IMR-90 (cell line): ENCODE results near the gene PDE4B. TPM values are rescaled to one million over a fixed set of nuclear protein-coding genes. Genes with fewer than 3 reads are reported as not detected.

Experiments used
- ATAC-seq: fragments of 200-7000 bp; cut with Tn5 transposase; 2 replicates; pipeline ENCODE4 v1.9.1; 2020; ENCODE audit warnings: low read depth, mild to moderate bottlenecking, moderate library complexity
- BruUV-seq: library from RNA; stranded (reverse); fragments of 400-500 nt; replicated peaks from 2 replicates; lab custom pipeline; 2021; lab: Mats Ljungman, UMichigan
- CTCF ChIA-PET: fragments of 300-600 bp; formaldehyde crosslinking; extraction: SDS; loops from one replicate; lab custom pipeline; 2021; ENCODE audit warnings: antibody characterized with exemption; lab: Yijun Ruan, JAX
- POLR2A ChIA-PET: fragments of 300-600 bp; sonication (Branson Sonifier 250); formaldehyde crosslinking; loops from one replicate; lab custom pipeline; 2022; ENCODE audit warnings: antibody characterized with exemption; ENCODE audit not compliant: unreplicated experiment; lab: Charles Lee
- DNase-seq: peaks from one replicate; pipeline ENCODE4 v3.0.0; 2013
- H2AFZ ChIP-seq: replicated peaks from 2 replicates; pipeline ENCODE3; 2013; ENCODE audit warnings: low read length, mild to moderate bottlenecking; ENCODE audit not compliant: poor library complexity
- H2AK5ac ChIP-seq: 2 replicates; pipeline ENCODE4 v1.6.1; 2013; ENCODE audit warnings: low read depth, low read length, inconsistent platforms
- H2AK9ac ChIP-seq: replicated peaks from 2 replicates; pipeline ENCODE3; 2013; ENCODE audit warnings: mild to moderate bottlenecking, low read depth, low read length, moderate library complexity; ENCODE audit not compliant: poor library complexity
- H2BK120ac ChIP-seq: 2 replicates; pipeline ENCODE4 v1.6.1; 2013; ENCODE audit warnings: low read depth, low read length, inconsistent platforms
- H2BK15ac ChIP-seq: 3 replicates; pipeline ENCODE4 v1.6.1; 2013; ENCODE audit warnings: low read depth, low read length, inconsistent platforms
- H2BK20ac ChIP-seq: 2 replicates; pipeline ENCODE4 v1.6.1; 2013; ENCODE audit warnings: low read depth, mild to moderate bottlenecking, inconsistent platforms, low read length, moderate library complexity
- H2BK5ac ChIP-seq: 2 replicates; pipeline ENCODE4 v1.6.1; 2013; ENCODE audit warnings: mild to moderate bottlenecking, low read depth, low read length, inconsistent platforms; ENCODE audit not compliant: poor library complexity, severe bottlenecking
- H3K14ac ChIP-seq: replicated peaks from 2 replicates; pipeline ENCODE4 v1.6.1; 2013; ENCODE audit warnings: low read depth, low read length, inconsistent platforms
- H3K18ac ChIP-seq: 2 replicates; pipeline ENCODE4 v1.6.1; 2013; ENCODE audit warnings: low read depth, low read length, control low read depth
- H3K23ac ChIP-seq: 2 replicates; pipeline ENCODE4 v1.6.1; 2013; ENCODE audit warnings: low read depth, low read length, inconsistent platforms
- H3K27ac ChIP-seq: 2 replicates; pipeline ENCODE4 v1.5.1; 2013; ENCODE audit warnings: mild to moderate bottlenecking, control low read depth, low read length; ENCODE audit not compliant: insufficient read depth
- H3K27me3 ChIP-seq: 2 replicates; pipeline ENCODE4 v1.6.1; 2013; ENCODE audit warnings: low read length; ENCODE audit not compliant: control insufficient read depth, insufficient read depth
- H3K36me3 ChIP-seq: 2 replicates; pipeline ENCODE4 v1.6.1; 2013; ENCODE audit warnings: low read length, mixed read lengths; ENCODE audit not compliant: control insufficient read depth, insufficient read depth
- H3K4ac ChIP-seq: 2 replicates; pipeline ENCODE4 v1.6.1; 2013; ENCODE audit warnings: low read depth, low read length, inconsistent platforms
- H3K4me1 ChIP-seq: 2 replicates; pipeline ENCODE4 v1.6.1; 2013; ENCODE audit warnings: low read length, mixed read lengths; ENCODE audit not compliant: control insufficient read depth, insufficient read depth
- H3K4me2 ChIP-seq: 2 replicates; pipeline ENCODE4 v1.6.1; 2013; ENCODE audit warnings: low read depth, mild to moderate bottlenecking, control low read depth, low read length, moderate library complexity
- H3K4me3 ChIP-seq: 2 replicates; pipeline ENCODE4 v1.5.1; 2013; ENCODE audit warnings: low read depth, mild to moderate bottlenecking, control low read depth, low read length, moderate library complexity; ENCODE audit not compliant: insufficient read depth
- H3K56ac ChIP-seq: 2 replicates; pipeline ENCODE4 v1.6.1; 2013; ENCODE audit warnings: low read length, inconsistent platforms; ENCODE audit not compliant: insufficient read depth; ENCODE audit errors: extremely low read depth
- H3K79me1 ChIP-seq, 2 experiments: 2 replicates each; pipeline ENCODE4 v1.6.1; 2013; ENCODE audit warnings: low read length in 2 of 2, inconsistent platforms in 1 of 2, low read depth in 1 of 2
- H3K9ac ChIP-seq: 2 replicates; pipeline ENCODE4 v1.6.1; 2013; ENCODE audit warnings: low read depth, low read length, control low read depth
- H3K9me1 ChIP-seq: 2 replicates; pipeline ENCODE4 v1.6.1; 2013; ENCODE audit warnings: low read length, inconsistent platforms; ENCODE audit not compliant: insufficient read depth
- H3K9me3 ChIP-seq: 2 replicates; pipeline ENCODE4 v1.6.1; 2013; ENCODE audit warnings: low read length; ENCODE audit not compliant: control insufficient read depth, insufficient read depth
- H4K20me1 ChIP-seq: 2 replicates; pipeline ENCODE4 v1.6.1; 2013; ENCODE audit warnings: low read length, inconsistent platforms; ENCODE audit not compliant: insufficient read depth
- H4K5ac ChIP-seq: 2 replicates; pipeline ENCODE4 v1.6.1; 2013; ENCODE audit warnings: mild to moderate bottlenecking, low read depth, low read length, control low read depth
- H4K8ac ChIP-seq, 2 experiments: 2 replicates each; pipeline ENCODE4 v1.6.1; 2013; ENCODE audit warnings: low read depth in 2 of 2, low read length in 2 of 2, control low read depth in 1 of 2, inconsistent platforms in 1 of 2
- H4K91ac ChIP-seq: 2 replicates; pipeline ENCODE4 v1.6.1; 2013; ENCODE audit warnings: low read depth, low read length, inconsistent platforms; ENCODE audit not compliant: insufficient read depth
- POLR2A ChIP-seq: IDR thresholded peaks from 2 replicates; pipeline ENCODE4 v1.6.1; 2012; ENCODE audit warnings: mild to moderate bottlenecking, low read depth, low read length
- WGBS, 2 experiments: methylation state at CpG; one replicate each; pipeline versions ENCODE4 v1.1.5 to v1.1.7; 2013; ENCODE audit warnings: missing lambda C conversion rate in 2 of 2; ENCODE audit not compliant: insufficient read length in 1 of 2; ENCODE audit errors: extremely low coverage in 2 of 2; 5-methylcytosine and 5-hydroxymethylcytosine counted together
- dilution Hi-C: fragments of 300-500 bp; cut with HindIII; formaldehyde crosslinking; loops from one replicate; pipeline ENCODE4 v1.14.3; 2018; ENCODE audit warnings: low sequenced_read_pairs; ENCODE audit not compliant: unreplicated experiment
- in situ Hi-C: fragments of 300-500 bp; cut with MboI; formaldehyde crosslinking; loops from 3 replicates; pipeline ENCODE4 v1.14.3; 2019; ENCODE audit warnings: low sequenced_read_pairs, inconsistent platforms, mixed read lengths
- intact Hi-C: fragments of 100-400 bp; cut with micrococcal nuclease; formaldehyde crosslinking; loops from 2 replicates; pipeline ENCODE4 v1.10.0; 2022
- polyA plus RNA-seq, 3 experiments: library from polyadenylated mRNA; depleted of rRNA; stranded (reverse); fragments of >200 nt; gene quantifications; 2 replicates each; pipeline ENCODE4 v1.2.3, GENCODE V29; 2012; ENCODE audit warnings: low replicate concordance in 1 of 3
- total RNA-seq: library from RNA; depleted of rRNA; stranded (reverse); fragments of >200 nt; gene quantifications from 2 replicates; pipeline ENCODE4 v1.2.3, GENCODE V29; 2012
- TF ChIP-seq, protein P1 (sequence below): fragments of 150-350 bp; IDR thresholded peaks from 2 replicates; pipeline ENCODE4 v1.6.1; 2017; ENCODE audit warnings: mild to moderate bottlenecking, antibody characterized with exemption, low read length, low read depth

The PDE4B gene
- total and polyA plus RNA-seq, 2 of the 4 experiments (the other 2 are of a cell fraction), result 5.8 to 21.3 TPM

- H2AK5ac ChIP-seq, result no peak overlapping the region
- no TSS peak for BruUV-seq
- intact Hi-C loops, result loop anchor here (5.0 to 10.0 kb wide), 3 partner anchors 524 to 882 kb away; partner anchors contain the start of genes LEPR and LEPROT
These were observed 153.7 kb downstream of the PDE4B start for GRCh38 chr1:65946376-65946775.

More at GRCh38 chr1:65946376-65946775, 153.7 kb downstream of the PDE4B start:
- ATAC-seq, result peak; percentile 16; the same call in 1 of the 2 replicates
- Histone ChIP-seq H4K20me1 (no peaks in the 10 kb centered on the region), H2AFZ (no peak overlapping the region), H2BK20ac (no peak overlapping the region), H3K9me3 (no peaks in the 10 kb centered on the region), H3K56ac (no peak overlapping the region), H3K4ac (no peak overlapping the region), H2BK15ac (no peak overlapping the region), H4K5ac (no peak overlapping the region), H2AK9ac (no peak overlapping the region), H3K14ac (no peak overlapping the region), H3K23ac (no peak overlapping the region), H3K9me1 (no peaks in the 10 kb centered on the region), H2BK5ac (no peak overlapping the region), H3K4me1 (no peaks in the 10 kb centered on the region), H3K4me3 (no peak overlapping the region), H3K79me1 (no peaks in the 10 kb centered on the region), H3K4me2 (no peak overlapping the region), H4K91ac (no peak overlapping the region), H2BK120ac (no peak overlapping the region), H4K8ac (no peak overlapping the region), H3K27ac (no peak overlapping the region), H3K9ac (no peak overlapping the region), H3K27me3 (no peaks in the 10 kb centered on the region), H3K36me3 (no peaks in the 10 kb centered on the region), H3K18ac (no peak overlapping the region)
- dilution Hi-C loops, result no loop called here
- ChIA-PET CTCF (no interaction called here), POLR2A (no interaction called here)
- TF ChIP-seq POLR2A, result no peak
- TF ChIP-seq, protein P1, sequence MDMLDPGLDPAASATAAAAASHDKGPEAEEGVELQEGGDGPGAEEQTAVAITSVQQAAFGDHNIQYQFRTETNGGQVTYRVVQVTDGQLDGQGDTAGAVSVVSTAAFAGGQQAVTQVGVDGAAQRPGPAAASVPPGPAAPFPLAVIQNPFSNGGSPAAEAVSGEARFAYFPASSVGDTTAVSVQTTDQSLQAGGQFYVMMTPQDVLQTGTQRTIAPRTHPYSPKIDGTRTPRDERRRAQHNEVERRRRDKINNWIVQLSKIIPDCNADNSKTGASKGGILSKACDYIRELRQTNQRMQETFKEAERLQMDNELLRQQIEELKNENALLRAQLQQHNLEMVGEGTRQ, result 0 out of 2 replicates have a peak, but pooled peaks have one; percentile 42
- DNase-seq, result no peak
- in situ Hi-C loops, result loop anchor here (10.0 kb wide), 2 partner anchors 232 to 522 kb away; partner anchors contain the start of genes LEPR and LEPROT
- WGBS, 2 experiments, result no CpG with 5 or more reads among the region's 1 CpG
